ENCODE measurements around the gene ABLIM1.

ABLIM1 gene

GRCh38 chr10:114481055-114481454 is 177.0 kb downstream of the ABLIM1 start:
- no peak for DNase-seq (ENCODE audit: low spot score)
- ATAC-seq (ENCODE audit: low read depth) = no peak
- Histone ChIP-seq H3K36me3 (ENCODE audit: low read depth) (peaks cover 5% of the 10 kb centered on the region; the same call in 1 of the 2 replicates), H3K27ac (ENCODE audit: poor library complexity, severe bottlenecking) (no peak overlapping the region), H3K4me1 (ENCODE audit: insufficient read depth, poor library complexity, severe bottlenecking) (no peaks in the 10 kb centered on the region), H3K27me3 (ENCODE audit: insufficient read depth, poor library complexity, severe bottlenecking) (no peaks in the 10 kb centered on the region), H3K4me3 (ENCODE audit: severe bottlenecking) (no peak overlapping the region), H3K9me3 (ENCODE audit: severe bottlenecking) (no peaks in the 10 kb centered on the region)
- no peak for TF ChIP-seq CTCF (IDR thresholded peaks at IDR 0.05; ENCODE audit: poor library complexity, severe bottlenecking)

GRCh38 chr10:114479836-114480235 is 178.2 kb downstream of the ABLIM1 start:
- ATAC-seq (ENCODE audit: low read depth) = no peak
- Histone ChIP-seq H3K9me3 (ENCODE audit: severe bottlenecking) (no peaks in the 10 kb centered on the region), H3K27me3 (ENCODE audit: insufficient read depth, poor library complexity, severe bottlenecking) (no peaks in the 10 kb centered on the region), H3K4me1 (ENCODE audit: insufficient read depth, poor library complexity, severe bottlenecking) (no peaks in the 10 kb centered on the region), H3K4me3 (ENCODE audit: severe bottlenecking) (no peak overlapping the region), H3K36me3 (ENCODE audit: low read depth) (no peaks in the 10 kb centered on the region), H3K27ac (ENCODE audit: poor library complexity, severe bottlenecking) (no peak overlapping the region)
- TF ChIP-seq CTCF (IDR thresholded peaks at IDR 0.05; ENCODE audit: poor library complexity, severe bottlenecking) = no peak
- no peak for DNase-seq (ENCODE audit: low spot score)

- H3K27ac ChIP-seq (ENCODE audit: poor library complexity, severe bottlenecking) = no peak overlapping the region
Measured at GRCh38 chr10:114479307-114479706, 178.8 kb downstream of the ABLIM1 start.

GRCh38 chr10:114478281-114478680 is 179.8 kb downstream of the ABLIM1 start:
- DNase-seq (ENCODE audit: low spot score) (no peak), ATAC-seq (ENCODE audit: low read depth) (no peak)
- no peaks in the 10 kb centered on the region for H3K36me3 ChIP-seq (ENCODE audit: low read depth)
- no peaks in the 10 kb centered on the region for H3K4me1 ChIP-seq (ENCODE audit: insufficient read depth, poor library complexity, severe bottlenecking)
- H3K9me3 ChIP-seq (ENCODE audit: severe bottlenecking) = no peaks in the 10 kb centered on the region
- H3K4me3 ChIP-seq (ENCODE audit: severe bottlenecking) = no peak overlapping the region
- no peaks in the 10 kb centered on the region for H3K27me3 ChIP-seq (ENCODE audit: insufficient read depth, poor library complexity, severe bottlenecking)
- H3K27ac ChIP-seq (ENCODE audit: poor library complexity, severe bottlenecking) = no peak overlapping the region
- no peak for TF ChIP-seq CTCF (IDR thresholded peaks at IDR 0.05; ENCODE audit: poor library complexity, severe bottlenecking)

More at GRCh38 chr10:114479307-114479706, 178.8 kb downstream of the ABLIM1 start:
- ATAC-seq (ENCODE audit: low read depth) = no peak
- no peak overlapping the region for H3K4me3 ChIP-seq (ENCODE audit: severe bottlenecking)
- DNase-seq (ENCODE audit: low spot score) = no peak
- TF ChIP-seq CTCF (IDR thresholded peaks at IDR 0.05; ENCODE audit: poor library complexity, severe bottlenecking) = no peak
- H3K9me3 ChIP-seq (ENCODE audit: severe bottlenecking) = no peaks in the 10 kb centered on the region
- H3K27me3 ChIP-seq (ENCODE audit: insufficient read depth, poor library complexity, severe bottlenecking) = no peaks in the 10 kb centered on the region
- no peaks in the 10 kb centered on the region for H3K36me3 ChIP-seq (ENCODE audit: low read depth)
- H3K4me1 ChIP-seq (ENCODE audit: insufficient read depth, poor library complexity, severe bottlenecking) = no peaks in the 10 kb centered on the region

- Histone ChIP-seq H3K36me3 (ENCODE audit: low read depth) (no peaks in the 10 kb centered on the region), H3K9me3 (ENCODE audit: severe bottlenecking) (no peaks in the 10 kb centered on the region), H3K27ac (ENCODE audit: poor library complexity, severe bottlenecking) (no peak overlapping the region), H3K27me3 (ENCODE audit: insufficient read depth, poor library complexity, severe bottlenecking) (no peaks in the 10 kb centered on the region), H3K4me1 (ENCODE audit: insufficient read depth, poor library complexity, severe bottlenecking) (peaks cover 2% of the 10 kb centered on the region), H3K4me3 (ENCODE audit: severe bottlenecking) (no peak overlapping the region)
- DNase-seq (ENCODE audit: low spot score) (no peak), ATAC-seq (ENCODE audit: low read depth) (no peak)
- no peak for TF ChIP-seq CTCF (IDR thresholded peaks at IDR 0.05; ENCODE audit: poor library complexity, severe bottlenecking)
Measured at GRCh38 chr10:114477285-114477684, 180.8 kb downstream of the ABLIM1 start.

Measured in RWPE2 (cell line).